MCF 10A (cell line): ENCODE results near the gene ZNF667. TPM values are rescaled to one million over a fixed set of nuclear protein-coding genes. Genes with fewer than 3 reads are reported as not detected.

ENCODE experiments used
- BruUV-seq: library from RNA; stranded (reverse); fragments of 400-500 nt; replicated peaks from 2 replicates; lab custom pipeline; 2021; lab: Mats Ljungman, UMichigan
- CTCF ChIA-PET: fragments of 300-600 bp; sonication (Branson Sonifier 250); formaldehyde crosslinking; extraction: SDS; loops from one replicate; lab custom pipeline; 2021; ENCODE audit warnings: antibody characterized with exemption, inconsistent platforms; lab: Yijun Ruan, JAX
- POLR2A ChIA-PET: fragments of 300-600, 350-650 bp; sonication (Branson Sonifier 250); formaldehyde crosslinking; extraction: SDS; loops from one replicate; lab custom pipeline; 2020; ENCODE audit warnings: antibody characterized with exemption, inconsistent platforms; lab: Yijun Ruan, JAX
- DNase-seq: peaks from one replicate; pipeline ENCODE4 v3.0.0-alpha.2; 2018; ENCODE audit not compliant: unreplicated experiment
- H3K27ac Mint-ChIP-seq: one replicate; pipeline ENCODE4 v1.8.0; 2022; ENCODE audit warnings: mild to moderate bottlenecking, low read depth, mixed read lengths; ENCODE audit not compliant: unreplicated experiment
- H3K27me3 Mint-ChIP-seq: one replicate; pipeline ENCODE4 v1.8.0; 2022; ENCODE audit warnings: mixed read lengths; ENCODE audit not compliant: insufficient read depth, unreplicated experiment
- H3K36me3 Mint-ChIP-seq: one replicate; pipeline ENCODE4 v1.8.0; 2022; ENCODE audit warnings: mild to moderate bottlenecking, moderate library complexity, mixed read lengths; ENCODE audit not compliant: insufficient read depth, unreplicated experiment
- H3K4me1 Mint-ChIP-seq: one replicate; pipeline ENCODE4 v1.8.0; 2022; ENCODE audit warnings: mixed read lengths; ENCODE audit not compliant: insufficient read depth, unreplicated experiment
- H3K4me3 Mint-ChIP-seq: one replicate; pipeline ENCODE4 v1.8.0; 2022; ENCODE audit warnings: mild to moderate bottlenecking, moderate library complexity, mixed read lengths; ENCODE audit not compliant: unreplicated experiment
- H3K9me3 Mint-ChIP-seq: one replicate; pipeline ENCODE4 v1.8.0; 2022; ENCODE audit warnings: mixed read lengths; ENCODE audit not compliant: unreplicated experiment
- CTCF ChIP-seq: fragments of 200-600 bp; IDR thresholded peaks from one replicate; pipeline ENCODE4 v1.8.0; 2022; ENCODE audit warnings: antibody characterized with exemption, mild to moderate bottlenecking; ENCODE audit not compliant: unreplicated experiment
- intact Hi-C: fragments of 100-400 bp; cut with micrococcal nuclease; formaldehyde crosslinking; loops from 2 replicates; pipeline ENCODE4 v1.14.1; 2022
- total RNA-seq: library from RNA; stranded (reverse); gene quantifications from 2 replicates; pipeline ENCODE4 v1.2.3, GENCODE V29; 2022

The ZNF667 gene
- total RNA-seq, 1 experiment from 2014 or later: not detected

DNA sequence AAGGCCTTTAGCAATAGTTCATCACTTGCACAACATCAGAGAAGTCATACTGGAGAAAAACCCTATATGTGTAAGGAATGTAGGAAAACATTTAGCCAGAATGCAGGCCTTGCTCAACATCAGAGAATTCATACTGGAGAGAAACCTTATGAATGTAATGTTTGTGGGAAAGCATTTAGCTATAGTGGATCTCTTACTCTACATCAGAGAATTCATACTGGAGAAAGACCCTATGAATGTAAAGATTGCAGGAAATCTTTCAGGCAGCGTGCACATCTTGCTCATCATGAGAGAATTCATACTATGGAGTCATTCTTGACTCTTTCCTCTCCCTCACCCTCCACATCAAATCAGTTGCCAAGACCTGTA, 53.2 kb downstream of the ZNF667 start:
- Mint-ChIP-seq H3K36me3 (no peaks in the 10 kb centered on the region), H3K4me3 (no peak overlapping the region), H3K4me1 (no peaks in the 10 kb centered on the region), H3K27me3 (no peaks in the 10 kb centered on the region), H3K9me3 (peaks cover 35% of the 10 kb centered on the region), H3K27ac (no peak overlapping the region)
- ChIA-PET POLR2A (no interaction called here), CTCF (no interaction called here)
- intact Hi-C loops: no loop called here
- no peak for TF ChIP-seq CTCF
- BruUV-seq: no TSS peak
- DNase-seq: no peak

DNA sequence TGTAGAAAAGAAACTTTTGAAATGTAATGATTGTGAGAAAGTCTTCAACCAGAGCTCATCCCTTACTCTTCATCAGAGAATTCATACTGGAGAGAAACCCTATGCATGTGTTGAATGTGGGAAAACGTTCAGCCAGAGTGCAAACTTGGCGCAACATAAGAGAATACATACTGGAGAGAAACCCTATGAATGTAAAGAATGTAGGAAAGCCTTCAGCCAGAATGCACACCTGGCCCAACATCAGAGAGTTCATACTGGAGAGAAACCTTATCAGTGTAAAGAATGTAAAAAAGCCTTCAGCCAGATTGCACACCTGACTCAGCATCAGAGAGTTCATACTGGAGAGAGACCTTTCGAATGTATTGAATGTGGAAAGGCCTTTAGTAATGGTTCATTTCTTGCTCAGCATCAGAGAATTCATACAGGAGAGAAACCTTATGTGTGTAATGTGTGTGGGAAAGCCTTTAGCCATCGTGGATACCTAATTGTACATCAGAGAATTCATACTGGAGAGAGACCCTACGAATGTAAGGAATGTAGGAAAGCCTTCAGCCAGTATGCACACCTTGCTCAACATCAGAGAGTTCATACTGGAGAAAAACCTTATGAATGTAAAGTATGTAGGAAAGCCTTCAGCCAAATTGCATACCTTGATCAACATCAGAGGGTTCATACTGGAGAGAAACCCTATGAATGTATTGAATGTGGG, 53.7 kb downstream of the ZNF667 start:
- TF ChIP-seq CTCF: no peak
- H3K4me1 Mint-ChIP-seq: no peaks in the 10 kb centered on the region
- peaks cover 35% of the 10 kb centered on the region for H3K9me3 Mint-ChIP-seq
- intact Hi-C loops: no loop called here
- H3K27ac Mint-ChIP-seq: no peak overlapping the region
- no peak overlapping the region for H3K4me3 Mint-ChIP-seq
- no peak for DNase-seq
- ChIA-PET CTCF (no interaction called here), POLR2A (no interaction called here)
- no peaks in the 10 kb centered on the region for H3K36me3 Mint-ChIP-seq
- BruUV-seq: no TSS peak
- no peaks in the 10 kb centered on the region for H3K27me3 Mint-ChIP-seq

DNA sequence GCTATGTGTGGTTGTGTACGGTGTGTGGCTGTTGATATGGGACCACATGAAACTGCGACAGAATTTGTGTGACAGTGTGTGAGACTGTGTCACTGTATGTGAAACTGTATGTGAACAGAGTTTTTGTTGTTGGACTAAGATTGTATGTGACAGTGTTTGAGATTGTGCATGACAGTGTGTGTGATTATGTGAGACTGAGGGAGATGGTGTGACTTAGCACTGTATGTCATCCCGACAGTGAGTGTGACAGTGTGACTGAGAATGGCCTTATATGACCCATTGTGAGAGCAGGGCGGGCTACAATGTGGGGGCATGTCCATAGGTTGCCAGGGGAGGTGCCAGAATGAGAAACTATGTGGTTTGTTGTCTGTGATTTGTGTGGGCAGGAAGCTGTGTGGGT, 72.1 kb downstream of the ZNF667 start:
- no TSS peak for BruUV-seq
- H3K4me1 Mint-ChIP-seq: peaks cover 10% of the 10 kb centered on the region
- H3K36me3 Mint-ChIP-seq: peaks cover 6% of the 10 kb centered on the region
- ChIA-PET POLR2A (no interaction called here), CTCF (no interaction called here)
- peaks cover 48% of the 10 kb centered on the region for H3K9me3 Mint-ChIP-seq
- DNase-seq: no peak
- H3K27ac Mint-ChIP-seq: no peak overlapping the region
- H3K4me3 Mint-ChIP-seq: peak overlapping the region; percentile 72
- intact Hi-C loops: no loop called here
- no peaks in the 10 kb centered on the region for H3K27me3 Mint-ChIP-seq
- no peak for TF ChIP-seq CTCF

- ChIA-PET CTCF (no interaction called here), POLR2A (no interaction called here)
- BruUV-seq: TSS peak; percentile 58
- Mint-ChIP-seq H3K4me1 (peaks cover 10% of the 10 kb centered on the region), H3K36me3 (peaks cover 6% of the 10 kb centered on the region), H3K27me3 (no peaks in the 10 kb centered on the region), H3K9me3 (peaks cover 50% of the 10 kb centered on the region), H3K27ac (peak overlapping the region; percentile 40), H3K4me3 (peak overlapping the region; percentile 72)
- intact Hi-C loops: no loop called here
- no peak for DNase-seq
- TF ChIP-seq CTCF: no peak
Observed at GRCh38 chr19:56404705-56405056, 72.5 kb downstream of the ZNF667 start.
